ENCODE results near the gene PPP2R2C. TPM values are rescaled to one million over a fixed set of nuclear protein-coding genes. Genes with fewer than 3 reads are reported as not detected.

Gene PPP2R2C
- total RNA-seq, 5 donors from 2014 or later (not counting 1 experiment from before 2014, with no cell fraction given), result 0.20 TPM; not detected in 4

DNA sequence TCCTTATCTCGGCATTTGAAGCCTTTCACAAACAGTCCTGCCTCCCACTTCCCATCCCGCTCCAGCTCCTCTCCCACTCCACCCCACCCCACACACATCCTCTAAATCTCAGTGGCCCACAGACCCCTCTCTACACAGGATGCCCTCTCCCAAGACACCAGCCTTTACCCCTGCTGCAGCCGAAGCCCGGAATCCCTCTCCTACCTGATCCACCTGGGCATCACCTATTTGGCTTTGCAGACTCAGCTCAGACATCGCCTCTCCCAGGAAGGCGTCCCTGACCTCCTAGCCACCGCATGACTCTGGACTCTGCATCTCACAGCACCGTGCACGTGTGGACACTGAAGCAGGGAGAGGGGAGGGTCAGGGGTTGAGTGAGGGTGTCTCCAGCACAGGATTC lies 11.5 kb downstream of the PPP2R2C start:
- Mint-ChIP-seq H3K27me3 (peaks cover 26 to 42% of the 10 kb centered on the region in 2 donors), H3K36me3 (no peaks in the 10 kb centered on the region), H3K4me3 (no peak overlapping the region), H3K9me3 (peaks cover 4 to 9% (median 6%) of the 10 kb centered on the region in 3 donors), H3K27ac (no peak overlapping the region), H3K4me1 (no peaks in the 10 kb centered on the region)
- Histone ChIP-seq H3K4me3 (ENCODE audit: control insufficient read depth in 1 of 2, extremely low read depth in 1 of 2, low read length in 1 of 2) (no peak overlapping the region), H3K4me1 (ENCODE audit: control insufficient read depth in 1 of 2, extremely low read depth in 1 of 2, insufficient read depth in 2 of 2, low read length in 2 of 2) (no peaks in the 10 kb centered on the region), H3K27ac (ENCODE audit: low read length) (no peak overlapping the region), H3K36me3 (ENCODE audit: control insufficient read depth in 2 of 2, extremely low read depth in 1 of 2, insufficient read depth in 1 of 2, low read length in 1 of 2) (no peaks in the 10 kb centered on the region), H3K9me3 (no peaks in the 10 kb centered on the region), H3K27me3 (replicated peaks in 1 of 2; ENCODE audit: control insufficient read depth in 2 of 2, extremely low read depth in 1 of 2, insufficient read depth in 2 of 2, low read length in 1 of 2) (peaks cover 0 to 28% of the 10 kb centered on the region in 2 experiments)
- POLR2A ChIA-PET, result no interaction called here
- DNase-seq, result no peak
- CTCF ChIA-PET, result no interaction called here
- 64% methylated on average over 6 of the region's 9 CpGs for WGBS (ENCODE audit: insufficient coverage)
- no peak for ATAC-seq (replicated peaks in 1 of 4)

DNA sequence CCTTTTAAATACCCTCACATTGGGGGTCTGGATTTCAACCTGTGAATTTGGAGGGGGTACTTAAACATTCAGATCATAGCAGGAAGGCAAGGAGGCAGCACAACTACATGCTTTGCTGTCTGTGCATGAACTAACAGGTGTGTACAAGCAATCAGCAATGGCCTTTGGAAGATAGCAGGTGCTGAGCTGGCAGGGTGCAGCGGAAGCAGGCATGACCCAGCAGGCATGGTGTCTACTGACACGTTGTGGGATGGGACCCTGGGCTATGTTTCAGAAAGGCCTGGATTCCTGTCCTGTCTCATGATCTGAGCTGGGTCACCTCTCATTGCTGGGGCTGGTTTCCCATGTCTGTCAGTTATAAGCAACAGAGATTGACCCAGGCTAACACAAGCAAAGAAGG lies 13.9 kb downstream of the PPP2R2C start:
- Mint-ChIP-seq H3K4me3 (no peak overlapping the region), H3K27ac (no peak overlapping the region), H3K36me3 (no peaks in the 10 kb centered on the region), H3K4me1 (no peaks in the 10 kb centered on the region), H3K27me3 (peaks cover 34 to 53% of the 10 kb centered on the region in 2 donors), H3K9me3 (peaks cover 4 to 9% (median 6%) of the 10 kb centered on the region in 3 donors)
- Histone ChIP-seq H3K27me3 (replicated peaks in 1 of 2; ENCODE audit: control insufficient read depth in 2 of 2, extremely low read depth in 1 of 2, insufficient read depth in 2 of 2, low read length in 1 of 2) (peaks cover 0 to 44% of the 10 kb centered on the region in 2 experiments), H3K4me3 (ENCODE audit: control insufficient read depth in 1 of 2, extremely low read depth in 1 of 2, low read length in 1 of 2) (no peak overlapping the region), H3K9me3 (no peaks in the 10 kb centered on the region), H3K36me3 (ENCODE audit: control insufficient read depth in 2 of 2, extremely low read depth in 1 of 2, insufficient read depth in 1 of 2, low read length in 1 of 2) (no peaks in the 10 kb centered on the region), H3K27ac (ENCODE audit: low read length) (no peak overlapping the region), H3K4me1 (ENCODE audit: control insufficient read depth in 1 of 2, extremely low read depth in 1 of 2, insufficient read depth in 2 of 2, low read length in 2 of 2) (no peaks in the 10 kb centered on the region)
- ChIA-PET POLR2A (no interaction called here), CTCF (no interaction called here)
- 69% methylated on average over 2 of the region's 2 CpGs for WGBS (ENCODE audit: insufficient coverage)
- DNase-seq, result no peak
- ATAC-seq (replicated peaks in 1 of 4), result no peak

- Histone ChIP-seq H3K4me1 (ENCODE audit: control insufficient read depth in 1 of 2, extremely low read depth in 1 of 2, insufficient read depth in 2 of 2, low read length in 2 of 2) (no peaks in the 10 kb centered on the region), H3K36me3 (ENCODE audit: control insufficient read depth in 2 of 2, extremely low read depth in 1 of 2, insufficient read depth in 1 of 2, low read length in 1 of 2) (no peaks in the 10 kb centered on the region), H3K9me3 (no peaks in the 10 kb centered on the region), H3K27me3 (replicated peaks in 1 of 2; ENCODE audit: control insufficient read depth in 2 of 2, extremely low read depth in 1 of 2, insufficient read depth in 2 of 2, low read length in 1 of 2) (peaks cover 0 to 49% of the 10 kb centered on the region in 2 experiments), H3K27ac (ENCODE audit: low read length) (no peak overlapping the region), H3K4me3 (ENCODE audit: control insufficient read depth in 1 of 2, extremely low read depth in 1 of 2, low read length in 1 of 2) (no peak overlapping the region)
- WGBS (ENCODE audit: insufficient coverage), result 73% methylated on average over 11 of the region's 11 CpGs
- POLR2A ChIA-PET, result no interaction called here
- Mint-ChIP-seq H3K27me3 (peaks cover 34 to 48% of the 10 kb centered on the region in 2 donors), H3K36me3 (no peaks in the 10 kb centered on the region), H3K9me3 (peaks cover 4 to 9% (median 6%) of the 10 kb centered on the region in 3 donors), H3K4me3 (no peak overlapping the region), H3K4me1 (no peaks in the 10 kb centered on the region), H3K27ac (no peak overlapping the region)
- DNase-seq (no peak), ATAC-seq (replicated peaks in 1 of 4) (no peak)
- CTCF ChIA-PET, result no interaction called here
These were observed 16.0 kb downstream of the PPP2R2C start for GRCh38 chr4:6456450-6456849.

GRCh38 chr4:6454112-6454910 lies 18.1 kb downstream of the PPP2R2C start:
- Mint-ChIP-seq H3K9me3 (peaks cover 0 to 9% (median 6%) of the 10 kb centered on the region in 3 donors), H3K27me3 (peaks cover 31 to 49% of the 10 kb centered on the region in 2 donors), H3K27ac (no peak overlapping the region), H3K36me3 (no peaks in the 10 kb centered on the region), H3K4me1 (no peaks in the 10 kb centered on the region), H3K4me3 (no peak overlapping the region)
- ChIA-PET CTCF (no interaction called here), POLR2A (interaction anchor here in 1 of 2 donors (0.5 kb wide), 1 partner anchor 341 kb away, joined by 3 read pairs; no protein-coding TSS in a partner anchor)
- DNase-seq (no peak), ATAC-seq (replicated peaks in 1 of 4) (no peak)
- Histone ChIP-seq H3K9me3 (no peaks in the 10 kb centered on the region), H3K4me1 (ENCODE audit: control insufficient read depth in 1 of 2, extremely low read depth in 1 of 2, insufficient read depth in 2 of 2, low read length in 2 of 2) (no peaks in the 10 kb centered on the region), H3K27ac (ENCODE audit: low read length) (no peak overlapping the region), H3K4me3 (ENCODE audit: control insufficient read depth in 1 of 2, extremely low read depth in 1 of 2, low read length in 1 of 2) (no peak overlapping the region), H3K27me3 (replicated peaks in 1 of 2; ENCODE audit: control insufficient read depth in 2 of 2, extremely low read depth in 1 of 2, insufficient read depth in 2 of 2, low read length in 1 of 2) (peaks cover 0 to 52% of the 10 kb centered on the region in 2 experiments), H3K36me3 (ENCODE audit: control insufficient read depth in 2 of 2, extremely low read depth in 1 of 2, insufficient read depth in 1 of 2, low read length in 1 of 2) (no peaks in the 10 kb centered on the region)
- WGBS (ENCODE audit: insufficient coverage), result 70% methylated on average over 7 of the region's 13 CpGs

GRCh38 chr4:6453688-6453990 lies 18.8 kb downstream of the PPP2R2C start:
- Histone ChIP-seq H3K27ac (ENCODE audit: low read length) (no peak overlapping the region), H3K9me3 (no peaks in the 10 kb centered on the region), H3K36me3 (ENCODE audit: control insufficient read depth in 2 of 2, extremely low read depth in 1 of 2, insufficient read depth in 1 of 2, low read length in 1 of 2) (no peaks in the 10 kb centered on the region), H3K27me3 (replicated peaks in 1 of 2; ENCODE audit: control insufficient read depth in 2 of 2, extremely low read depth in 1 of 2, insufficient read depth in 2 of 2, low read length in 1 of 2) (peaks cover 0 to 54% of the 10 kb centered on the region in 2 experiments), H3K4me3 (ENCODE audit: control insufficient read depth in 1 of 2, extremely low read depth in 1 of 2, low read length in 1 of 2) (no peak overlapping the region), H3K4me1 (ENCODE audit: control insufficient read depth in 1 of 2, extremely low read depth in 1 of 2, insufficient read depth in 2 of 2, low read length in 2 of 2) (no peaks in the 10 kb centered on the region)
- H3K4me1 Mint-ChIP-seq, result no peaks in the 10 kb centered on the region
- H3K9me3 Mint-ChIP-seq, result peaks cover 0 to 7% (median 4%) of the 10 kb centered on the region in 3 donors
- CTCF ChIA-PET, result no interaction called here
- DNase-seq (no peak), ATAC-seq (replicated peaks in 1 of 4) (no peak)
- peaks cover 29 to 48% of the 10 kb centered on the region in 2 donors for H3K27me3 Mint-ChIP-seq
- WGBS (ENCODE audit: insufficient coverage), result 54% methylated on average over 6 of the region's 8 CpGs
- H3K36me3 Mint-ChIP-seq, result no peaks in the 10 kb centered on the region
- H3K4me3 Mint-ChIP-seq, result no peak overlapping the region
- POLR2A ChIA-PET, result no interaction called here
- no peak overlapping the region for H3K27ac Mint-ChIP-seq

- H3K9me3 Mint-ChIP-seq, result peaks cover 0 to 1% (median 0%) of the 10 kb centered on the region in 3 donors
- H3K9me3 ChIP-seq, result no peaks in the 10 kb centered on the region
- H3K27ac Mint-ChIP-seq, result no peak overlapping the region
- H3K27me3 ChIP-seq (replicated peaks in 1 of 2; ENCODE audit: control insufficient read depth in 2 of 2, extremely low read depth in 1 of 2, insufficient read depth in 2 of 2, low read length in 1 of 2), result peaks cover 0 to 56% of the 10 kb centered on the region in 2 experiments
- WGBS (ENCODE audit: insufficient coverage), result 73% methylated on average over 16 of the region's 20 CpGs
- no peaks in the 10 kb centered on the region for H3K36me3 ChIP-seq (ENCODE audit: control insufficient read depth in 2 of 2, extremely low read depth in 1 of 2, insufficient read depth in 1 of 2, low read length in 1 of 2)
- H3K27ac ChIP-seq (ENCODE audit: low read length), result no peak overlapping the region
- no peaks in the 10 kb centered on the region for H3K4me1 ChIP-seq (ENCODE audit: control insufficient read depth in 1 of 2, extremely low read depth in 1 of 2, insufficient read depth in 2 of 2, low read length in 2 of 2)
- ChIA-PET POLR2A (no interaction called here), CTCF (no interaction called here)
- no peak overlapping the region for H3K4me3 Mint-ChIP-seq
- H3K4me3 ChIP-seq (ENCODE audit: control insufficient read depth in 1 of 2, extremely low read depth in 1 of 2, low read length in 1 of 2), result no peak overlapping the region
- DNase-seq (no peak), ATAC-seq (replicated peaks in 1 of 4) (no peak)
- H3K36me3 Mint-ChIP-seq, result no peaks in the 10 kb centered on the region
- no peaks in the 10 kb centered on the region for H3K4me1 Mint-ChIP-seq
- H3K27me3 Mint-ChIP-seq, result peaks cover 23 to 46% of the 10 kb centered on the region in 2 donors
These were observed 19.3 kb downstream of the PPP2R2C start for GRCh38 chr4:6452897-6453687.
